ENCODE results near the gene ZCCHC24.

Gene ZCCHC24

GRCh38 chr10:79398642-79399041 is 46.8 kb downstream of the ZCCHC24 start:
- H3K9ac ChIP-seq (ENCODE audit: low read depth, low read length) = peak overlapping the region; percentile 62; the same call in 1 of the 2 replicates
- H3K36me3 ChIP-seq (ENCODE audit: insufficient read depth, low read depth, low read length) = no peaks in the 10 kb centered on the region
- H3K27ac ChIP-seq (ENCODE audit: low read length) = no peak overlapping the region
- no peak overlapping the region for H3K4me3 ChIP-seq (ENCODE audit: low read length)
- no peaks in the 10 kb centered on the region; the same call in 1 of the 2 replicates for H3K27me3 ChIP-seq (ENCODE audit: insufficient read depth, low read length)
- no peaks in the 10 kb centered on the region for H3K9me3 ChIP-seq (ENCODE audit: insufficient read depth, low read depth, low read length)
- peaks cover 22% of the 10 kb centered on the region; the same call in 1 of the 2 replicates for H3K4me1 ChIP-seq (ENCODE audit: insufficient read depth, low read length)

GRCh38 chr10:79397575-79398303 is 47.7 kb downstream of the ZCCHC24 start:
- Histone ChIP-seq H3K9me3 (ENCODE audit: insufficient read depth, low read depth, low read length) (no peaks in the 10 kb centered on the region), H3K27me3 (ENCODE audit: insufficient read depth, low read length) (no peaks in the 10 kb centered on the region; the same call in 1 of the 2 replicates), H3K27ac (ENCODE audit: low read length) (no peak overlapping the region)

GRCh38 chr10:79397051-79397450 is 48.4 kb downstream of the ZCCHC24 start:
- Histone ChIP-seq H3K4me1 (ENCODE audit: insufficient read depth, low read length) (peaks cover 15% of the 10 kb centered on the region; the same call in 1 of the 2 replicates), H3K27ac (ENCODE audit: low read length) (no peak overlapping the region), H3K9ac (ENCODE audit: low read depth, low read length) (no peak overlapping the region), H3K9me3 (ENCODE audit: insufficient read depth, low read depth, low read length) (no peaks in the 10 kb centered on the region), H3K27me3 (ENCODE audit: insufficient read depth, low read length) (no peaks in the 10 kb centered on the region), H3K4me3 (ENCODE audit: low read length) (no peak overlapping the region), H3K36me3 (ENCODE audit: insufficient read depth, low read depth, low read length) (no peaks in the 10 kb centered on the region)

More at GRCh38 chr10:79397575-79398303, 47.7 kb downstream of the ZCCHC24 start:
- no peaks in the 10 kb centered on the region for H3K36me3 ChIP-seq (ENCODE audit: insufficient read depth, low read depth, low read length)
- H3K4me3 ChIP-seq (ENCODE audit: low read length) = no peak overlapping the region
- H3K9ac ChIP-seq (ENCODE audit: low read depth, low read length) = no peak overlapping the region
- peaks cover 15% of the 10 kb centered on the region; the same call in 1 of the 2 replicates for H3K4me1 ChIP-seq (ENCODE audit: insufficient read depth, low read length)

GRCh38 chr10:79396520-79396919 is 48.9 kb downstream of the ZCCHC24 start:
- no peak overlapping the region for H3K27ac ChIP-seq (ENCODE audit: low read length)
- H3K36me3 ChIP-seq (ENCODE audit: insufficient read depth, low read depth, low read length) = no peaks in the 10 kb centered on the region
- no peak overlapping the region for H3K4me3 ChIP-seq (ENCODE audit: low read length)
- no peaks in the 10 kb centered on the region for H3K27me3 ChIP-seq (ENCODE audit: insufficient read depth, low read length)
- no peak overlapping the region for H3K9ac ChIP-seq (ENCODE audit: low read depth, low read length)
- no peaks in the 10 kb centered on the region for H3K9me3 ChIP-seq (ENCODE audit: insufficient read depth, low read depth, low read length)
- peaks cover 15% of the 10 kb centered on the region; the same call in 1 of the 2 replicates for H3K4me1 ChIP-seq (ENCODE audit: insufficient read depth, low read length)

- Histone ChIP-seq H3K9me3 (ENCODE audit: insufficient read depth, low read depth, low read length) (no peaks in the 10 kb centered on the region), H3K27ac (ENCODE audit: low read length) (no peak overlapping the region), H3K9ac (ENCODE audit: low read depth, low read length) (no peak overlapping the region), H3K27me3 (ENCODE audit: insufficient read depth, low read length) (no peaks in the 10 kb centered on the region), H3K36me3 (ENCODE audit: insufficient read depth, low read depth, low read length) (no peaks in the 10 kb centered on the region), H3K4me1 (ENCODE audit: insufficient read depth, low read length) (peaks cover 11% of the 10 kb centered on the region; the same call in 1 of the 2 replicates), H3K4me3 (ENCODE audit: low read length) (no peak overlapping the region)
Observed at GRCh38 chr10:79394664-79395063, 50.8 kb downstream of the ZCCHC24 start.

- no peaks in the 10 kb centered on the region for H3K27me3 ChIP-seq (ENCODE audit: insufficient read depth, low read length)
- H3K9ac ChIP-seq (ENCODE audit: low read depth, low read length) = no peak overlapping the region
- H3K9me3 ChIP-seq (ENCODE audit: insufficient read depth, low read depth, low read length) = no peaks in the 10 kb centered on the region
- H3K4me3 ChIP-seq (ENCODE audit: low read length) = no peak overlapping the region
- H3K36me3 ChIP-seq (ENCODE audit: insufficient read depth, low read depth, low read length) = no peaks in the 10 kb centered on the region
- H3K4me1 ChIP-seq (ENCODE audit: insufficient read depth, low read length) = peaks cover 5% of the 10 kb centered on the region; the same call in 1 of the 2 replicates
- no peak overlapping the region for H3K27ac ChIP-seq (ENCODE audit: low read length)
Observed at GRCh38 chr10:79393924-79394610, 51.4 kb downstream of the ZCCHC24 start.

GRCh38 chr10:79393221-79393923 is 52.1 kb downstream of the ZCCHC24 start:
- H3K9me3 ChIP-seq (ENCODE audit: insufficient read depth, low read depth, low read length) = no peaks in the 10 kb centered on the region
- no peak overlapping the region for H3K9ac ChIP-seq (ENCODE audit: low read depth, low read length)
- no peak overlapping the region for H3K4me3 ChIP-seq (ENCODE audit: low read length)
- no peaks in the 10 kb centered on the region for H3K4me1 ChIP-seq (ENCODE audit: insufficient read depth, low read length)
- H3K36me3 ChIP-seq (ENCODE audit: insufficient read depth, low read depth, low read length) = no peaks in the 10 kb centered on the region
- no peak overlapping the region for H3K27ac ChIP-seq (ENCODE audit: low read length)
- H3K27me3 ChIP-seq (ENCODE audit: insufficient read depth, low read length) = no peaks in the 10 kb centered on the region

GRCh38 chr10:79392506-79393176 is 52.8 kb downstream of the ZCCHC24 start:
- H3K9ac ChIP-seq (ENCODE audit: low read depth, low read length) = no peak overlapping the region
- no peaks in the 10 kb centered on the region for H3K4me1 ChIP-seq (ENCODE audit: insufficient read depth, low read length)
- H3K4me3 ChIP-seq (ENCODE audit: low read length) = no peak overlapping the region
- H3K9me3 ChIP-seq (ENCODE audit: insufficient read depth, low read depth, low read length) = no peaks in the 10 kb centered on the region
- H3K27me3 ChIP-seq (ENCODE audit: insufficient read depth, low read length) = no peaks in the 10 kb centered on the region
- H3K36me3 ChIP-seq (ENCODE audit: insufficient read depth, low read depth, low read length) = no peaks in the 10 kb centered on the region
- H3K27ac ChIP-seq (ENCODE audit: low read length) = no peak overlapping the region

GRCh38 chr10:79392020-79392398 is 53.4 kb downstream of the ZCCHC24 start:
- Histone ChIP-seq H3K9me3 (ENCODE audit: insufficient read depth, low read depth, low read length) (no peaks in the 10 kb centered on the region), H3K4me1 (ENCODE audit: insufficient read depth, low read length) (no peaks in the 10 kb centered on the region), H3K27me3 (ENCODE audit: insufficient read depth, low read length) (no peaks in the 10 kb centered on the region), H3K4me3 (ENCODE audit: low read length) (no peak overlapping the region), H3K36me3 (ENCODE audit: insufficient read depth, low read depth, low read length) (no peaks in the 10 kb centered on the region), H3K9ac (ENCODE audit: low read depth, low read length) (no peak overlapping the region), H3K27ac (ENCODE audit: low read length) (no peak overlapping the region)

- Histone ChIP-seq H3K27ac (ENCODE audit: low read length) (no peak overlapping the region), H3K4me1 (ENCODE audit: insufficient read depth, low read length) (no peaks in the 10 kb centered on the region), H3K9ac (ENCODE audit: low read depth, low read length) (no peak overlapping the region), H3K27me3 (ENCODE audit: insufficient read depth, low read length) (no peaks in the 10 kb centered on the region), H3K4me3 (ENCODE audit: low read length) (no peak overlapping the region), H3K9me3 (ENCODE audit: insufficient read depth, low read depth, low read length) (no peaks in the 10 kb centered on the region), H3K36me3 (ENCODE audit: insufficient read depth, low read depth, low read length) (no peaks in the 10 kb centered on the region)
Observed at GRCh38 chr10:79391231-79392019, 54.0 kb downstream of the ZCCHC24 start.
